Myocyte (in vitro differentiated cells): ENCODE data around the gene PSMD6. TPM values are rescaled to one million over a fixed set of nuclear protein-coding genes. Genes with fewer than 3 reads are reported as not detected.

ENCODE experiments used
- DNase-seq: peaks from one replicate; pipeline ENCODE4 v3.0.0-alpha.2; 2012; ENCODE audit warnings: low read depth
- total RNA-seq: library from RNA; depleted of rRNA; stranded (reverse); fragments of >200 nt; gene quantifications from 2 replicates; pipeline ENCODE4 v1.2.3, GENCODE V29; 2014

Gene PSMD6
- total RNA-seq, 1 donor from 2014 or later = 112 TPM

DNA sequence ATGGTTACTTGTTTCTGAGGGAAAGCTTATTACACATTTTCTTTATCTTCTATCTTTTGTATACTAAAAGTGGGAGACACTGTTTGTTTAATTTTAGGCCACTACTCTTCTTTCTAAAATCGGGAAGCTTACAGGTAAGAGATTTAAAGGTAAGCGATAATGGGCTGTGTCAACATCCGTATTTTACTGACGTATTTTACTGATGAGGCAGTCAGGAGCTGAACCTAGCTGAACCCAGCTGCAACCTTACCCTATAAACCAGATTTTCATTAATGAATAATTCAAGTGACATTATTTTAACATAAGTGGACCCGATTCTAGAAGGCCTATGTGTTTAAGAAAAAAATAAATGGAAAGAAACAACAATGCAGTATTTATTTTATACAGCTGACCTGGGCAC is 13.1 kb downstream of the PSMD6 start:
- no peak for DNase-seq

DNA sequence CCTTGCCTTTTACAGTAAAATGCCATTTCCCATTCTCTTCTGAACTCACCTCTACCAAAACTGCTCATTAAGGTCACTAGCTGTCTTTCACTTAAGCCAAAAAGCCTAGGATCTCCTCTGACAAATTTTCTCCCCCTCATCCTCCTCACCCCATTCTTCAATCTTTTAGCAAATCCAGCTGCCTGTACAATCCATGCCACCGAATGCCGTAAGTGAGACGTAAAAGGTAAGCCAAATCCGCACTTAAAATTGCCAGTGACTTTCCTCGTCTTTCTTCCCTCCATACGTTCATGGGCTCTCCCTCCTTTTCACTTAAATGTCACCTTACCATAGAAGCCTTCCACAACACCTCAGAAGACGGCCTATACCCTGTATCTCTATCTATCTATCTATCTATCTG is 13.8 kb downstream of the PSMD6 start:
- DNase-seq = no peak

DNA sequence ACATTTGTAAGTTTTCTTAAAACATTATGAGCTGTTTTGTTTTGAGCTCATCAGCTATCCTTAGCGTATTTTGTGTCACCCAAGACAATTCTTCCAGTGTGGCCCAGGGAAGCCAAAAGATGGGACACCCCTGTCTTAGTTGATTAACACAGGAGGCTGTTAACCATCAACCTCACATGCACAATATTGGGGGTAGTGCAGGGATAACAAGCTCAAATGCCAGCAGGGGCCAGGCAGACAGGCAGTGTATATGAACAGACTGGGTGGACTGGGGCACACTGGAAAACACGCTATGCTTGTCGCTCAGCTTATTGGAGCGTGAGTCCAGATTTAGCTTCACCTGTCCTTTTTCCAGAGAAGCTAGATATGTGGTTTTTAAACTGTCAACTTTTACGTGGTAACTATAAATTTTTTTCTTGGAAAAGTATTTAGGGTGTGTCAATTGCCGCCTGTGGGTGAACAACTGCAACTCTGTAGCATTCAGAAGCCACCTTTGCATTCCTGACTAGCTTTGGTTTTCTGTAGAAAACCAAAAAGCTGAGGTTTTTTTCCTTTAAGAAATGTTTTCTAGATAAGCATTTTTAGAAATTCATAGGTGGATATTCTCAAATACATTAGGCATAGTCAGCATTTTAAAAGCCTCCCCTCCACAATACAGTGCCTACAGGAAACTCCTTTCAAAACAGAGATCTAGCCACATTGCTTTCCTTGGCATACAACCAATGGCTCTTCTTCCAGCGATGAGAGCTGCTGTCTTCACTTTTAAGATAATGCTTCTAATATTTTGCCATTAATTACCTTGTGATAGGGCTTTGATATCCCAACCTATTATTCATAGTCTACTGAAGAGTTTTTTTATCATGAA is 14.6 kb downstream of the PSMD6 start:
- DNase-seq = peak; percentile 30

GRCh38 chr3:64008017-64008416 is 15.3 kb downstream of the PSMD6 start:
- DNase-seq = no peak

GRCh38 chr3:64003589-64003988 is 19.7 kb downstream of the PSMD6 start:
- DNase-seq = no peak

GRCh38 chr3:64002233-64002632 is 21.1 kb downstream of the PSMD6 start:
- DNase-seq = no peak

GRCh38 chr3:64000453-64001055 is 22.7 kb downstream of the PSMD6 start:
- no peak for DNase-seq

GRCh38 chr3:63998852-63999754 is 24.2 kb downstream of the PSMD6 start:
- DNase-seq = no peak

DNA sequence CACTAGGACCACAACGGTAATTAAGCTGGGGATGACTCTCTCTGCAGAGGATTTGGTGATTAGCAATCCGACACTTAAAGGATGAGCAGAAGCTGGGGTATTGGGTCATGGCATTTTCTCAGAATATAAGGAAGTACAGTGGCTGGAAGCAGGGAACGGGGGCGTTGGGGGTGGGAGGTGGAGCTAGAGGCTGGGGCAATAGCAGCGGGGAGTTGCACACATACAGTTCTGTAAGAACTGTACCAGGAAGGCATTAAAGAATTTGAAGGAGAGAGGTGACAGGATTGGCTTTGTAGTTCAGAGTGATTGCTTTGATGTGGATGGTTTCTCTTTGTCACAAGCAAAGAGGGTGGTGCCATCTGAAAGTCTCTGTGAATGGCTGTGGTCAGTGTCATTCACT is 28.2 kb downstream of the PSMD6 start:
- DNase-seq = no peak

- peak; percentile 83 for DNase-seq
Observed at GRCh38 chr3:63993653-63994079, 29.6 kb downstream of the PSMD6 start.

DNA sequence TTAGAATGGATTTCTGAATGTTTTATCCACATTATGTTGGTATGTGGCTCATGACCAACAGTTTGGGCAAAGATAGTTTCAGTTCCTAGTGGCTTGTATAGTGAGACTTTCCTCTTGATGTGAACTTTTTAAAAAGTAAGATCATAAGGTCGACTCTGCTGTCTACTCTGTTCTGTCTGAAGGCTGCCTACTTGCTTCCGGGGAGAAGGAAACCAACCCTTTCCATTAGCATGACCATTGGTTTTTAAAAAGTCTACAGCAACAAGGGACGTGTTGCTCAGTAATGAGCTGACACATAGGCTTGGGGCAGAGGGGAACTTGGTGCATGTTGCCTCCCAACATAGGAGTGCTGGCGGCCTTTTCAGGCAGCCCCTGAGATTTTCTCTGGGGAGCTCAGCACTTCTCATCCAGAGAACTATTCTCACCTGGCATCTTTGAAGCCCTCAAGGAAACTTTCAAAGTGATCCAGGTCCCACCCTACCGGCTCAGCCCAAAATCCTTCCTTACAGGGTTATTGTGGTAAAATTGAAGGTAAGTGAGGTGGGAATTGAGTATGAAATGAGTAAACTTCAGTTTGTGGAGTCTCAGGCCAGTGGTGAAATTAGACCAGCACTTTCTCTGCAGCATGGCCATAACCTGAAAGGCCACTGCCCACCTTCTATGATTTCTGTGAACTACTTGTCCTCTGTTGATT is 30.6 kb downstream of the PSMD6 start:
- DNase-seq = no peak

DNA sequence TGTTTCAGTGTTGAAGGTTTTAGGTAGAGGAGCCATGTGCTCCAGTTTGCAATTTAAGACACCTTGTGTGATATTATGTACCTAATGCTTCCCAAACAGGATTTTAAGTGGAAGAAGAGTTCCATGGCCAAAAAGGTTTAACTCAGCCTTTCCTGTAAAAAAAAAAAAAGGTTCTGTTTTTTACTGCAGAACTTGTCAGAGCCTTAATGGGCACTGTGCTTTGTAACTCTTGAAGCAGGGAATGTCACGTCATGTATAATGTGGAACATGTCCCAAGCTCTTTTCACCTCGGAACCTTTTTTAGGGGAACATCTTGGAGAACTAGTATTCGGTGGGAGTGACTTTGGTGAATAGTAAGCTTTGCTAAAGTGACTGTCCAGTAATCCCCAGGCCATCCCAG is 31.6 kb downstream of the PSMD6 start:
- no peak for DNase-seq

DNA sequence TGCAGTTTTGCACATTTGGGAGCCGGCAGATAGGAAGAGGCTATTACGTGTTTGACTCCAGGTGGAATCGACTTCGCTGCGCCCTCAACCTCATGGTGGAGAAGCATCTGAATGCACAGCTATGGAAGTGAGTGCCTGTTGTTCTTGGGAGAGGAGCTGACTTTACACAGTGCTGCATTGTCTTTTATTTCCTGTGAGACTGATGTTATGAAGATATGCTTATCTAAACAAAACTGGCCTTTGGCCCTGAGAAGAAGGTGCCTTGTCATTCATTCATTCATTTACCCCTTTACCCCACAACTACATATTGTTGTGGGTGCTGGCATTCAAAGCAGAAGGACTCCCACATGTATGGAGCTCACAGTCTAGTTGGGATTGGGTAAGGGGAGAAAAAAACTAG is 32.6 kb downstream of the PSMD6 start:
- DNase-seq = no peak

GRCh38 chr3:63990204-63990603 is 33.1 kb downstream of the PSMD6 start:
- no peak for DNase-seq

GRCh38 chr3:63988943-63989342 is 34.4 kb downstream of the PSMD6 start:
- DNase-seq = no peak

GRCh38 chr3:63986831-63987230 is 36.5 kb downstream of the PSMD6 start:
- no peak for DNase-seq

- DNase-seq = peak; percentile 22
Observed at GRCh38 chr3:63986146-63986545, 37.1 kb downstream of the PSMD6 start.

DNA sequence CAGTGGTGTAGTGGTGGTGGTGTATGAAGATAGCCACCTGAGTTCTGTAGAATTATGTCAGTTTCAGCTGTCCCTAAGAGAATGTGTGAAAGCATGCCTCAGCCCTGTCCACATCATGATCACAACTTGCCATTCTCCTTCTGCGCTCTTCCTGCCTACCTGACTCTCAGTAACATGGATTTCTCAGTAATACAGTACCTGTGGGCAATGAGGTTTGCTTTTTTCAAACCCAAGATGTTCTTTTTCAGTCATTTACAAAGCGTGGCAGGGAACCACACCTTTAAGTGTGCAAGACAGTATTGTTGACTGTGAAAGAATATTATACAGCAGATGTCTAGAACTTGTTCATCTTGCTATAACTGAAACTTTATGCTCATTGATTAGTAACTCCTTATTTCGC is 38.9 kb downstream of the PSMD6 start:
- DNase-seq = no peak

- DNase-seq = no peak
Observed at GRCh38 chr3:63981980-63982379, 41.3 kb downstream of the PSMD6 start.

DNA sequence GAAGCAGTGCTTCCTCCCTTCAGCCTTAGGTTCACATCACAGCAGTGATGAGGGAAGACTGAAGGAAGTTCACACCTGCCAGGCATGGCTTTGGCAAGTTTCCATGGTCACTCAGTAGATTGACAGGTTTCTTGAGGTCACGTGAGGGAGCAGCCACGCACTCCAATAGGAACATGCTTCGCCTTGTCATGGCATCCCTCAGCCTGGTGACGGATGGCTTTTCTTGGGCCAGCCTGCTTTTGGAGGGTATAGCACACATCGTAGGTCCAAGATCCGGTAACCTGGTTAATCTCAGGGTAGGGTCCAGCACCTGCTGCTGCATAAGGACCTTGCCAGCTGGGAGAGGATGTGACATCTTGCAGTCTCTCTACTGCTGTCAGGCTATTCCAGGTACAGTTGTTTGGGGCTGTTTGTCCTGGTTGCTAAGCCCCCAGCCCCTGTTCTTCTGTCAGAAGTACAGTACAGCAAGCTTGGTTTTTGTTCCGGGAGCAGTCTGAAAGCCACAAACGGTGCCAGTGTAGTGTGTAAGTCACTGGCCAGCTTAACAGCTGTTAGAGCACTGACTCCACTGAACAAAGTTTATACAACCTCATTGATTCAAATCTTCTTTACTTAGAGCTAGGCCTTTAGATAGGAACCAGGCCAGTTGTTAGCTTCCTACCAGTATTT is 42.3 kb downstream of the PSMD6 start:
- peak; percentile 72 for DNase-seq

DNA sequence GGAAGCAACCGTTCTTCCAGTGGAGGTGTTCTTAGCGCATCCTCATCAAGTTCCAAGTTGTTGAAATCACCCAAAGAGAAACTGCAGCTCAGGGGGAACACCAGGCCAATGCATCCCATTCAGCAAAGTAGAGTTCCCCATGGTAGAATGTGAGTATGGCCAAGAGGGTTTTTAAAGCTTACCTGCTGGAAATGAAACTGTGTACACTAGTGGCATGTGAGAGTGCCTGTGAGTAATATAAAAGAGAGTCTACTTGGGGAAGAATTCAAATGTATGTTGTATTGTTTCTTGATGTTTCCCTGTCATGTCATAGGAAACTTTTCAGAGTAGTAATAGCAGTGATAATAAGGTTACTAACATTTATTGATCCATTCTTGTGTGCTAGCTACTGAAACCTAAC is 43.3 kb downstream of the PSMD6 start:
- DNase-seq = no peak
